Measurements from ENCODE around the gene AKAP6.

AKAP6 gene

GRCh38 chr14:32512813-32513212 lies 183.7 kb downstream of the AKAP6 start:
- no peak for TF ChIP-seq CTCF (conservative IDR thresholded peaks at IDR 0.05; ENCODE audit: low read depth)
- no peak for DNase-seq (ENCODE audit: low spot score)
- CTCF ChIA-PET: interaction anchor here (0.7 to 1.2 kb wide), 2 partner anchors 40 to 258 kb away, joined by 3 to 7 read pairs; no protein-coding TSS in a partner anchor
- POLR2A ChIA-PET (ENCODE audit: low non-redundant PET): no interaction called here
- no peak overlapping the region for H3K27ac ChIP-seq

GRCh38 chr14:32513571-32514009 lies 184.5 kb downstream of the AKAP6 start:
- no peak overlapping the region for H3K27ac ChIP-seq
- ChIA-PET CTCF (interaction anchor here (0.6 to 1.2 kb wide), 7 partner anchors 44 to 954 kb away, joined by 3 to 7 read pairs (median 4); no protein-coding TSS in a partner anchor), POLR2A (ENCODE audit: low non-redundant PET) (interaction anchor here (0.5 to 0.7 kb wide), 2 partner anchors 420 to 1086 kb away, joined by 3 to 7 read pairs; no protein-coding TSS in a partner anchor)
- DNase-seq (ENCODE audit: low spot score): no peak
- peak; percentile 63 for TF ChIP-seq CTCF (conservative IDR thresholded peaks at IDR 0.05; ENCODE audit: low read depth)

- ChIA-PET POLR2A (ENCODE audit: low non-redundant PET) (no interaction called here), CTCF (interaction anchor here (0.6 to 1.2 kb wide), 6 partner anchors 45 to 935 kb away, joined by 3 to 7 read pairs (median 4); no protein-coding TSS in a partner anchor)
These were observed 185.1 kb downstream of the AKAP6 start for GRCh38 chr14:32514236-32514635.

GRCh38 chr14:32514681-32515080 lies 185.6 kb downstream of the AKAP6 start:
- CTCF ChIA-PET: no interaction called here
- no peak for DNase-seq (ENCODE audit: low spot score)
- TF ChIP-seq CTCF (conservative IDR thresholded peaks at IDR 0.05; ENCODE audit: low read depth): no peak
- POLR2A ChIA-PET (ENCODE audit: low non-redundant PET): no interaction called here
- no peak overlapping the region for H3K27ac ChIP-seq

More at GRCh38 chr14:32514236-32514635, 185.1 kb downstream of the AKAP6 start:
- no peak overlapping the region for H3K27ac ChIP-seq
- no peak for TF ChIP-seq CTCF (conservative IDR thresholded peaks at IDR 0.05; ENCODE audit: low read depth)
- DNase-seq (ENCODE audit: low spot score): no peak

- no peak for DNase-seq (ENCODE audit: low spot score)
- no peak for TF ChIP-seq CTCF (conservative IDR thresholded peaks at IDR 0.05; ENCODE audit: low read depth)
- no peak overlapping the region for H3K27ac ChIP-seq
- ChIA-PET CTCF (interaction anchor here (0.5 kb wide), 1 partner anchor 1883 kb away, joined by 3 read pairs; no protein-coding TSS in a partner anchor), POLR2A (ENCODE audit: low non-redundant PET) (no interaction called here)
These were observed 195.7 kb downstream of the AKAP6 start for GRCh38 chr14:32524609-32525375.

GRCh38 chr14:32525591-32525990 lies 196.5 kb downstream of the AKAP6 start:
- no peak overlapping the region for H3K27ac ChIP-seq
- ChIA-PET CTCF (no interaction called here), POLR2A (ENCODE audit: low non-redundant PET) (no interaction called here)
- TF ChIP-seq CTCF (conservative IDR thresholded peaks at IDR 0.05; ENCODE audit: low read depth): no peak
- no peak for DNase-seq (ENCODE audit: low spot score)
